ENCODE measurements around the gene CCNG1.

GRCh38 chr5:163437011-163437308 lies 435 bp upstream of the CCNG1 start:
- TF ChIP-seq, protein P1, sequence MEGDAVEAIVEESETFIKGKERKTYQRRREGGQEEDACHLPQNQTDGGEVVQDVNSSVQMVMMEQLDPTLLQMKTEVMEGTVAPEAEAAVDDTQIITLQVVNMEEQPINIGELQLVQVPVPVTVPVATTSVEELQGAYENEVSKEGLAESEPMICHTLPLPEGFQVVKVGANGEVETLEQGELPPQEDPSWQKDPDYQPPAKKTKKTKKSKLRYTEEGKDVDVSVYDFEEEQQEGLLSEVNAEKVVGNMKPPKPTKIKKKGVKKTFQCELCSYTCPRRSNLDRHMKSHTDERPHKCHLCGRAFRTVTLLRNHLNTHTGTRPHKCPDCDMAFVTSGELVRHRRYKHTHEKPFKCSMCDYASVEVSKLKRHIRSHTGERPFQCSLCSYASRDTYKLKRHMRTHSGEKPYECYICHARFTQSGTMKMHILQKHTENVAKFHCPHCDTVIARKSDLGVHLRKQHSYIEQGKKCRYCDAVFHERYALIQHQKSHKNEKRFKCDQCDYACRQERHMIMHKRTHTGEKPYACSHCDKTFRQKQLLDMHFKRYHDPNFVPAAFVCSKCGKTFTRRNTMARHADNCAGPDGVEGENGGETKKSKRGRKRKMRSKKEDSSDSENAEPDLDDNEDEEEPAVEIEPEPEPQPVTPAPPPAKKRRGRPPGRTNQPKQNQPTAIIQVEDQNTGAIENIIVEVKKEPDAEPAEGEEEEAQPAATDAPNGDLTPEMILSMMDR (IDR thresholded peaks at IDR 0.05): no peak
- TF ChIP-seq POLR2A (IDR thresholded peaks at IDR 0.05): no peak
